KBM-7 (cell line): ENCODE measurements around the gene TMIE.

Experiments used
- DNase-seq: peaks from one replicate; pipeline ENCODE4 v3.0.0-alpha.2; 2015
- in situ Hi-C: fragments of 300-500 bp; cut with MboI; formaldehyde crosslinking; loops from 2 replicates; pipeline ENCODE4 v1.14.3; 2020; ENCODE audit warnings: low sequenced_read_pairs, low pct_unique_long_range_greater_than_20kb, mixed read lengths

The TMIE gene

GRCh38 chr3:46668116-46668515 is 33.1 kb upstream of the TMIE start:
- no peak for DNase-seq
- in situ Hi-C loops, result no loop called here

- in situ Hi-C loops, result no loop called here
- no peak for DNase-seq
These were observed 32.6 kb upstream of the TMIE start for GRCh38 chr3:46668591-46668990.

GRCh38 chr3:46669191-46669999 is 31.8 kb upstream of the TMIE start:
- in situ Hi-C loops, result no loop called here
- DNase-seq, result no peak

- in situ Hi-C loops, result no loop called here
- DNase-seq, result no peak
These were observed 30.9 kb upstream of the TMIE start for GRCh38 chr3:46670000-46670890.

GRCh38 chr3:46670891-46671427 is 30.2 kb upstream of the TMIE start:
- in situ Hi-C loops, result no loop called here
- DNase-seq, result no peak

GRCh38 chr3:46671541-46672348 is 29.4 kb upstream of the TMIE start:
- no peak for DNase-seq
- in situ Hi-C loops, result no loop called here

- no peak for DNase-seq
- in situ Hi-C loops, result no loop called here
These were observed 28.9 kb upstream of the TMIE start for GRCh38 chr3:46672349-46672695.

- in situ Hi-C loops, result no loop called here
- DNase-seq, result no peak
These were observed 27.8 kb upstream of the TMIE start for GRCh38 chr3:46673151-46674030.

GRCh38 chr3:46674031-46674845 is 27.0 kb upstream of the TMIE start:
- DNase-seq, result no peak
- in situ Hi-C loops, result no loop called here

GRCh38 chr3:46675426-46675825 is 25.8 kb upstream of the TMIE start:
- no peak for DNase-seq
- in situ Hi-C loops, result no loop called here

GRCh38 chr3:46675843-46676567 is 25.2 kb upstream of the TMIE start:
- in situ Hi-C loops, result no loop called here
- no peak for DNase-seq

- no peak for DNase-seq
- in situ Hi-C loops, result no loop called here
These were observed 24.4 kb upstream of the TMIE start for GRCh38 chr3:46676601-46677410.

GRCh38 chr3:46677411-46677726 is 23.8 kb upstream of the TMIE start:
- in situ Hi-C loops, result no loop called here

GRCh38 chr3:46678280-46678679 is 22.9 kb upstream of the TMIE start:
- DNase-seq, result no peak
- in situ Hi-C loops, result no loop called here

More at GRCh38 chr3:46677411-46677726, 23.8 kb upstream of the TMIE start:
- no peak for DNase-seq

- DNase-seq, result no peak
- in situ Hi-C loops, result no loop called here
These were observed 21.5 kb upstream of the TMIE start for GRCh38 chr3:46679681-46680080.

- in situ Hi-C loops, result no loop called here
- no peak for DNase-seq
These were observed 20.8 kb upstream of the TMIE start for GRCh38 chr3:46680298-46680826.
